HFF-Myc (cell line): ENCODE measurements around the gene ADAM20.

Experiments used
- DNase-seq: peaks from one replicate; pipeline ENCODE4 v3.0.0-alpha.2; 2011; ENCODE audit warnings: low read depth; ENCODE audit errors: extremely low read depth
- H3K4me3 ChIP-seq: replicated peaks from 2 replicates; pipeline ENCODE4 v1.5.1; 2011; ENCODE audit warnings: low read depth, mild to moderate bottlenecking, control low read depth, low read length
- CTCF ChIP-seq: IDR thresholded peaks from 2 replicates; pipeline ENCODE4 v1.5.1; 2012; ENCODE audit warnings: mild to moderate bottlenecking, low read depth, low read length, control low read depth; ENCODE audit errors: missing control alignments

Gene ADAM20

GRCh38 chr14:70534904-70535303 is at the start of gene ADAM20:
Gene ADAM20, minus strand, starts transcription at chr14:70535004. Its CDS starts 10,247 bp downstream, at chr14:70524757.
- no peak for TF ChIP-seq CTCF
- DNase-seq = no peak
- H3K4me3 ChIP-seq = no peak within 1 kb of the TSS

DNA sequence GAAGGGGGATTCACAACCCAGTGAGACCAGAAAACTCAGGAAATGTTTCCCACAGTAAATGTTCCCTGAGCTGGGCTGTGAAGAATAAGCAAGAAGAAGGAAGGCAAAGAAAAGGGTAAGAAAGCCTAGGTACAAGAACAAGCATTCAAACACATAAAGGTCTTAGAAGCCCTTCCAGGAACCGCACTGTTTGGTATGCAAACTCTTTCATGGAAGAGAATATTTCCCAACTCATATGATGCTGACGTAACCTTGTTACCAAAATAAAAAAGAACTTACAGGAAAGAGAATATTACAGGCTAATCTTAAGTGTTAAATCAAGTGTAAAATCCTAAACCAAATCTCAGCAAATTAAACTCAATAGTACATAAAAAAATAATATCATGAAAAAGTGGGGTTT is 42.1 kb upstream of the ADAM20 start:
- no peak for TF ChIP-seq CTCF
- H3K4me3 ChIP-seq = no peak overlapping the region
- no peak for DNase-seq

- H3K4me3 ChIP-seq = no peak overlapping the region
- no peak for DNase-seq
- no peak for TF ChIP-seq CTCF
These were observed 38.2 kb upstream of the ADAM20 start for GRCh38 chr14:70573050-70573449.

DNA sequence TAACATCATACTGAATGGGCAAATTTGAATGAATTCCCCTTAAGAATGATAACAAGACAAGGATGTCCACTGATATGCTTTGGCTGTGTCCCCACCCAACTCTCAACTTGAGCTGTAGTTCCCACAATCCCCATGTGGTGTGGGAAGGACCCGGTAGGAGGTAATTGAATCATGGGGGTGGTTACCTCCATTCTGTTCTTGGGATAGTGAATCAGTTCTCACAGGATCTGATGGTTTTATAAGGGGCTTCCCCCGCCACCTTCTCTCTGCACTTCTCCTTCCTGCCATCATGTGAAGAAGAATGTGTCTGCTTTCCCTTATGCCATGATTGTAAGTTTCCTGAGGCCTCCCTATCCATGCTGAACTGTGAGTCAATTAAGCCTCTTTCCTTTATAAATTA is 36.3 kb upstream of the ADAM20 start:
- DNase-seq = no peak
- H3K4me3 ChIP-seq = no peak overlapping the region
- no peak for TF ChIP-seq CTCF

GRCh38 chr14:70567791-70568190 is 33.0 kb upstream of the ADAM20 start:
- DNase-seq = peak; percentile 9
- H3K4me3 ChIP-seq = no peak overlapping the region
- TF ChIP-seq CTCF = peak; percentile 64

DNA sequence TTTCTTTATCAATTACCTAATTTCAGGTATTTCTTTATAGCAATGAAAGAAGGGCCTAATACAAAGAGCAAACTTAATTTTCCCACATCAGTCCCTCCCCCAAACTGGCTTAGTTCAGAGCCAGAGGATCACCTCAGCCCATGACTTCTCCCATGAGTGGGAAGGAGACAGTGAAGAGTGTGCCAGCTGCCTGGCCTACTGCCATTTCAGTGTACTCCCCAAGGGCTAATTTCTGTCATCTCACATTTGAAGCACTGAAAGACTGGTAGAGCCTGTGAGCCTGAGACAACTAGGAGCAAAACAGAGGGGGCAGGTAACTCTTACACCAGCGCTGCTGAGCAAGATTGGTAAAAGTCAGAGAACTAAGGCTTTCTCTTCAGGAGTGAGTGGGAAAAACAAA is 29.1 kb upstream of the ADAM20 start:
- H3K4me3 ChIP-seq = no peak overlapping the region
- no peak for TF ChIP-seq CTCF
- no peak for DNase-seq

DNA sequence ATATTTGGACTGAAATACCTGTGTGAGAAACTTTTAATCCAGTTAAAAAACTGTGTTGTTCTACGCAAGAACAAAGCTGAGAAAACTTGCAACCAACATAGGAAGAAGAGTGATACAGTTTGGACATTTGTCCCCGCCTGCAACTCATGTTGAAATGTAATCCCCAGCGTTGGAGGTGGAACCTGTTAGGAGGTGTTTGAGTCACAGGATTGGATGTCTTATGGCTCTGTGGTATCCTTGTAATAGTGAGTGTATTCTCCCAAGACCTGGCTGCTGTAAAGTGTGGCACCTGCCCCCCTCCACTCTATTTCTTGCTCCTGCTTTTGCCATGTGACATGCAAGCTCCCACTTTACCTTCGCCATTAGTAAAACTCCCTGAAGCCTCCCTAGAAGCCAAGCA is 28.6 kb upstream of the ADAM20 start:
- TF ChIP-seq CTCF = no peak
- H3K4me3 ChIP-seq = no peak overlapping the region
- no peak for DNase-seq
